ENCODE results near the gene ABCA5. TPM values are rescaled to one million over a fixed set of nuclear protein-coding genes. Genes with fewer than 3 reads are reported as not detected.

ABCA5 gene
- total and polyA plus RNA-seq, 2 of the 13 experiments (the other 11 are each of a cell fraction or from before 2014, with no cell fraction given), result 9.7 to 10.1 TPM

DNA sequence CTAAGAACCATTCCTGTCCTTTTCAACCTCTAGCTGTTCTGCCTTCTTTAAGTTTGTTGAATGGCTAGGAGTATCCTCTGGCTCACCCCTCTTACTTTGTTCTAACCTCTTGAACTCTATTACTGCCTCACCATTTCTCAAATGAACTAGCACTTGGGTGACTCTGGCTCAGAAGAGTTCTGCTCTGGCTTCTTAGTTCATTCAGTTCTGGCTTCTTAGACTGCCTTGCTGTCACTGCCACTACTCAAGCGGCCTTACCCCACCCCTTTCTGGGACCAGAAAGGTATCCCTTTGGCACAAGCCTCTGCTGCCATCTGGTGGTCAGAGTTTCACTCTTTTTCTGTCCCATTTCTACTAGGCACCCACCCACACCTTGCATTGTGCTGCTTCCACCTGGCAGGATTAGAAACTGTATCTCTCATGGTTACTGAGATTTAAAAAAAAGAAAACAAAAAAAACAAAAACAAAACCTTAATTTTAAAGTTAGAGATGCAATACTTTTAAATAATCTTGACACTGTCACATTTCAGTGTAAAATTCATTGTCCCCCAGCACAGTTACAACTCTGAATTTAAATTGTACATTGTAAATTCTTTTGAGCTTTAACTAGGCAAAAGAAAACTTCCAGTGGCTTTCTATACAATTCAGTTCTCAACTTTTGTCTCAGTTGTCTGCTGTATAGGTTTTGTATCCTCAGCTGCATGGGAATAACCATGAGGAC, 91.4 kb downstream of the ABCA5 start (continued):
- TF ChIP-seq, protein P1, sequence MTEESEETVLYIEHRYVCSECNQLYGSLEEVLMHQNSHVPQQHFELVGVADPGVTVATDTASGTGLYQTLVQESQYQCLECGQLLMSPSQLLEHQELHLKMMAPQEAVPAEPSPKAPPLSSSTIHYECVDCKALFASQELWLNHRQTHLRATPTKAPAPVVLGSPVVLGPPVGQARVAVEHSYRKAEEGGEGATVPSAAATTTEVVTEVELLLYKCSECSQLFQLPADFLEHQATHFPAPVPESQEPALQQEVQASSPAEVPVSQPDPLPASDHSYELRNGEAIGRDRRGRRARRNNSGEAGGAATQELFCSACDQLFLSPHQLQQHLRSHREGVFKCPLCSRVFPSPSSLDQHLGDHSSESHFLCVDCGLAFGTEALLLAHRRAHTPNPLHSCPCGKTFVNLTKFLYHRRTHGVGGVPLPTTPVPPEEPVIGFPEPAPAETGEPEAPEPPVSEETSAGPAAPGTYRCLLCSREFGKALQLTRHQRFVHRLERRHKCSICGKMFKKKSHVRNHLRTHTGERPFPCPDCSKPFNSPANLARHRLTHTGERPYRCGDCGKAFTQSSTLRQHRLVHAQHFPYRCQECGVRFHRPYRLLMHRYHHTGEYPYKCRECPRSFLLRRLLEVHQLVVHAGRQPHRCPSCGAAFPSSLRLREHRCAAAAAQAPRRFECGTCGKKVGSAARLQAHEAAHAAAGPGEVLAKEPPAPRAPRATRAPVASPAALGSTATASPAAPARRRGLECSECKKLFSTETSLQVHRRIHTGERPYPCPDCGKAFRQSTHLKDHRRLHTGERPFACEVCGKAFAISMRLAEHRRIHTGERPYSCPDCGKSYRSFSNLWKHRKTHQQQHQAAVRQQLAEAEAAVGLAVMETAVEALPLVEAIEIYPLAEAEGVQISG (CRISPR knock-in tag; IDR thresholded peaks at IDR 0.05), result 0 out of 2 replicates have a peak, but pooled peaks have one; percentile 40
- TF ChIP-seq ZNF260 (CRISPR knock-in tag; IDR thresholded peaks at IDR 0.05; ENCODE audit: borderline replicate concordance, low read depth) (no peak), TEAD3 (CRISPR knock-in tag; optimal IDR thresholded peaks at IDR 0.05; ENCODE audit: borderline replicate concordance) (peak; percentile 23), ZNF577 (CRISPR knock-in tag; IDR thresholded peaks at IDR 0.05; ENCODE audit: borderline replicate concordance, low read depth) (no peak), ZSCAN21 (CRISPR knock-in tag; IDR thresholded peaks at IDR 0.05; ENCODE audit: borderline replicate concordance) (no peak), ZNF124 (CRISPR knock-in tag; IDR thresholded peaks at IDR 0.05) (0 out of 2 replicates have a peak, but pooled peaks have one; percentile 65), RARA (CRISPR knock-in tag; IDR thresholded peaks at IDR 0.05) (no peak), U2AF2 (IDR thresholded peaks at IDR 0.05; ENCODE audit: low read depth, low read length) (no peak), ZNF761 (CRISPR knock-in tag; conservative IDR thresholded peaks at IDR 0.05) (no peak), ZNF549 (CRISPR knock-in tag; IDR thresholded peaks at IDR 0.05) (no peak), ERF (CRISPR knock-in tag; IDR thresholded peaks at IDR 0.05) (peak; percentile 93)
- TF ChIP-seq, protein P2, sequence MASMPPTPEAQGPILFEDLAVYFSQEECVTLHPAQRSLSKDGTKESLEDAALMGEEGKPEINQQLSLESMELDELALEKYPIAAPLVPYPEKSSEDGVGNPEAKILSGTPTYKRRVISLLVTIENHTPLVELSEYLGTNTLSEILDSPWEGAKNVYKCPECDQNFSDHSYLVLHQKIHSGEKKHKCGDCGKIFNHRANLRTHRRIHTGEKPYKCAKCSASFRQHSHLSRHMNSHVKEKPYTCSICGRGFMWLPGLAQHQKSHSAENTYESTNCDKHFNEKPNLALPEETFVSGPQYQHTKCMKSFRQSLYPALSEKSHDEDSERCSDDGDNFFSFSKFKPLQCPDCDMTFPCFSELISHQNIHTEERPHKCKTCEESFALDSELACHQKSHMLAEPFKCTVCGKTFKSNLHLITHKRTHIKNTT (CRISPR knock-in tag; IDR thresholded peaks at IDR 0.05), result no peak
- TF ChIP-seq, protein P3, sequence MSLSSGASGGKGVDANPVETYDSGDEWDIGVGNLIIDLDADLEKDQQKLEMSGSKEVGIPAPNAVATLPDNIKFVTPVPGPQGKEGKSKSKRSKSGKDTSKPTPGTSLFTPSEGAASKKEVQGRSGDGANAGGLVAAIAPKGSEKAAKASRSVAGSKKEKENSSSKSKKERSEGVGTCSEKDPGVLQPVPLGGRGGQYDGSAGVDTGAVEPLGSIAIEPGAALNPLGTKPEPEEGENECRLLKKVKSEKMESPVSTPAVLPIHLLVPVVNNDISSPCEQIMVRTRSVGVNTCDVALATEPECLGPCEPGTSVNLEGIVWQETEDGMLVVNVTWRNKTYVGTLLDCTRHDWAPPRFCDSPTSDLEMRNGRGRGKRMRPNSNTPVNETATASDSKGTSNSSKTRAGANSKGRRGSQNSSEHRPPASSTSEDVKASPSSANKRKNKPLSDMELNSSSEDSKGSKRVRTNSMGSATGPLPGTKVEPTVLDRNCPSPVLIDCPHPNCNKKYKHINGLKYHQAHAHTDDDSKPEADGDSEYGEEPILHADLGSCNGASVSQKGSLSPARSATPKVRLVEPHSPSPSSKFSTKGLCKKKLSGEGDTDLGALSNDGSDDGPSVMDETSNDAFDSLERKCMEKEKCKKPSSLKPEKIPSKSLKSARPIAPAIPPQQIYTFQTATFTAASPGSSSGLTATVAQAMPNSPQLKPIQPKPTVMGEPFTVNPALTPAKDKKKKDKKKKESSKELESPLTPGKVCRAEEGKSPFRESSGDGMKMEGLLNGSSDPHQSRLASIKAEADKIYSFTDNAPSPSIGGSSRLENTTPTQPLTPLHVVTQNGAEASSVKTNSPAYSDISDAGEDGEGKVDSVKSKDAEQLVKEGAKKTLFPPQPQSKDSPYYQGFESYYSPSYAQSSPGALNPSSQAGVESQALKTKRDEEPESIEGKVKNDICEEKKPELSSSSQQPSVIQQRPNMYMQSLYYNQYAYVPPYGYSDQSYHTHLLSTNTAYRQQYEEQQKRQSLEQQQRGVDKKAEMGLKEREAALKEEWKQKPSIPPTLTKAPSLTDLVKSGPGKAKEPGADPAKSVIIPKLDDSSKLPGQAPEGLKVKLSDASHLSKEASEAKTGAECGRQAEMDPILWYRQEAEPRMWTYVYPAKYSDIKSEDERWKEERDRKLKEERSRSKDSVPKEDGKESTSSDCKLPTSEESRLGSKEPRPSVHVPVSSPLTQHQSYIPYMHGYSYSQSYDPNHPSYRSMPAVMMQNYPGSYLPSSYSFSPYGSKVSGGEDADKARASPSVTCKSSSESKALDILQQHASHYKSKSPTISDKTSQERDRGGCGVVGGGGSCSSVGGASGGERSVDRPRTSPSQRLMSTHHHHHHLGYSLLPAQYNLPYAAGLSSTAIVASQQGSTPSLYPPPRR (CRISPR knock-in tag; IDR thresholded peaks at IDR 0.05; ENCODE audit: borderline replicate concordance), result peak; percentile 44; the same call in 1 of the 2 replicates
- TF ChIP-seq, protein P4, sequence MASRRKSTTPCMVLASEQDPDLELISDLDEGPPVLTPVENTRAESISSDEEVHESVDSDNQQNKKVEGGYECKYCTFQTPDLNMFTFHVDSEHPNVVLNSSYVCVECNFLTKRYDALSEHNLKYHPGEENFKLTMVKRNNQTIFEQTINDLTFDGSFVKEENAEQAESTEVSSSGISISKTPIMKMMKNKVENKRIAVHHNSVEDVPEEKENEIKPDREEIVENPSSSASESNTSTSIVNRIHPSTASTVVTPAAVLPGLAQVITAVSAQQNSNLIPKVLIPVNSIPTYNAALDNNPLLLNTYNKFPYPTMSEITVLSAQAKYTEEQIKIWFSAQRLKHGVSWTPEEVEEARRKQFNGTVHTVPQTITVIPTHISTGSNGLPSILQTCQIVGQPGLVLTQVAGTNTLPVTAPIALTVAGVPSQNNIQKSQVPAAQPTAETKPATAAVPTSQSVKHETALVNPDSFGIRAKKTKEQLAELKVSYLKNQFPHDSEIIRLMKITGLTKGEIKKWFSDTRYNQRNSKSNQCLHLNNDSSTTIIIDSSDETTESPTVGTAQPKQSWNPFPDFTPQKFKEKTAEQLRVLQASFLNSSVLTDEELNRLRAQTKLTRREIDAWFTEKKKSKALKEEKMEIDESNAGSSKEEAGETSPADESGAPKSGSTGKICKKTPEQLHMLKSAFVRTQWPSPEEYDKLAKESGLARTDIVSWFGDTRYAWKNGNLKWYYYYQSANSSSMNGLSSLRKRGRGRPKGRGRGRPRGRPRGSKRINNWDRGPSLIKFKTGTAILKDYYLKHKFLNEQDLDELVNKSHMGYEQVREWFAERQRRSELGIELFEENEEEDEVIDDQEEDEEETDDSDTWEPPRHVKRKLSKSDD (CRISPR knock-in tag; IDR thresholded peaks at IDR 0.05; ENCODE audit: low read depth), result no peak
- TF ChIP-seq, protein P5, sequence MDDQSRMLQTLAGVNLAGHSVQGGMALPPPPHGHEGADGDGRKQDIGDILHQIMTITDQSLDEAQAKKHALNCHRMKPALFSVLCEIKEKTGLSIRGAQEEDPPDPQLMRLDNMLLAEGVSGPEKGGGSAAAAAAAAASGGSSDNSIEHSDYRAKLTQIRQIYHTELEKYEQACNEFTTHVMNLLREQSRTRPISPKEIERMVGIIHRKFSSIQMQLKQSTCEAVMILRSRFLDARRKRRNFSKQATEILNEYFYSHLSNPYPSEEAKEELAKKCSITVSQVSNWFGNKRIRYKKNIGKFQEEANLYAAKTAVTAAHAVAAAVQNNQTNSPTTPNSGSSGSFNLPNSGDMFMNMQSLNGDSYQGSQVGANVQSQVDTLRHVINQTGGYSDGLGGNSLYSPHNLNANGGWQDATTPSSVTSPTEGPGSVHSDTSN (CRISPR knock-in tag; IDR thresholded peaks at IDR 0.05; ENCODE audit: borderline replicate concordance), result no peak
